H1 (cell line): ENCODE measurements around the gene CLPSL2. TPM values are rescaled to one million over a fixed set of nuclear protein-coding genes. Genes with fewer than 3 reads are reported as not detected.
A peak's percentile ranks its signal among the peaks of the same experiment; 100 is the strongest.

Experiments used
- CTCF ChIA-PET: fragments of 300-600 bp; sonication (Branson Sonifier 250); formaldehyde crosslinking; loops from one replicate; lab custom pipeline; 2021; ENCODE audit not compliant: partially characterized antibody; lab: Charles Lee
- POLR2A ChIA-PET: fragments of 300-600 bp; sonication (Branson Sonifier 250); formaldehyde crosslinking; loops from one replicate; lab custom pipeline; 2021; ENCODE audit warnings: inconsistent platforms; ENCODE audit not compliant: partially characterized antibody; lab: Charles Lee
- DNase-seq, 2 experiments: peaks; one replicate each; pipeline versions ENCODE4 v3.0.0 to v3.0.0-alpha.2; 2010 to 2022; ENCODE audit warnings: low spot score in 2 of 2, low read depth in 1 of 2, mixed read lengths in 1 of 2
- FAIRE-seq: peaks from 2 replicates; lab custom pipeline; 2011; peaks lifted over from hg19 to GRCh38; lab: Jason Lieb, UNC
- H2AFZ ChIP-seq: 2 replicates; pipeline ENCODE4 v1.8.1; 2012; ENCODE audit warnings: low read length, inconsistent platforms
- H2AK5ac ChIP-seq: 2 replicates; pipeline ENCODE4 v1.6.1; 2013; ENCODE audit warnings: low read depth, low read length
- H2BK120ac ChIP-seq: replicated peaks from 2 replicates; pipeline ENCODE3; 2013; ENCODE audit warnings: low read depth, low read length, inconsistent platforms
- H2BK12ac ChIP-seq: 2 replicates; pipeline ENCODE4 v1.6.1; 2013; ENCODE audit warnings: low read depth, low read length
- H2BK15ac ChIP-seq: 2 replicates; pipeline ENCODE4 v1.6.1; 2013; ENCODE audit warnings: low read length
- H2BK20ac ChIP-seq: 2 replicates; pipeline ENCODE4 v1.6.1; 2013; ENCODE audit warnings: low read length
- H2BK5ac ChIP-seq: 2 replicates; pipeline ENCODE4 v1.6.1; 2013; ENCODE audit warnings: low read depth, low read length
- H3K14ac ChIP-seq: 2 replicates; pipeline ENCODE4 v1.6.1; 2013; ENCODE audit warnings: inconsistent platforms; ENCODE audit not compliant: insufficient read length
- H3K18ac ChIP-seq: 2 replicates; pipeline ENCODE4 v1.6.1; 2013; ENCODE audit warnings: low read length; ENCODE audit errors: extremely low read depth
- H3K23ac ChIP-seq: 2 replicates; pipeline ENCODE4 v1.6.1; 2013; ENCODE audit warnings: inconsistent platforms; ENCODE audit not compliant: insufficient read length
- H3K23me2 ChIP-seq: 2 replicates; pipeline ENCODE4 v1.6.1; 2013; ENCODE audit warnings: low read depth, low read length
- H3K27ac ChIP-seq: 2 replicates; pipeline ENCODE4 v1.6.1; 2011; ENCODE audit warnings: low read depth, low read length, inconsistent platforms
- H3K27me3 ChIP-seq, 4 experiments: replicated peaks in 1 of 4; 1 replicate in 1 of 4; 2 replicates in 3 of 4; pipeline versions ENCODE4 v1.6.1 to v1.8.1; 2011 to 2013; ENCODE audit warnings: low read length in 3 of 4, mild to moderate bottlenecking in 3 of 4, inconsistent platforms in 2 of 4, mixed read lengths in 2 of 4, moderate library complexity in 1 of 4; ENCODE audit not compliant: control insufficient read depth in 3 of 4, insufficient read depth in 3 of 4; ENCODE audit errors: extremely low read depth in 1 of 4
- H3K36me3 ChIP-seq, 4 experiments: 2 replicates each; pipeline versions ENCODE4 v1.6.1 to v1.8.1; 2011 to 2013; ENCODE audit warnings: mild to moderate bottlenecking in 4 of 4, low read length in 3 of 4, moderate library complexity in 2 of 4, control low read depth in 1 of 4, inconsistent platforms in 1 of 4; ENCODE audit not compliant: insufficient read depth in 4 of 4, control insufficient read depth in 2 of 4
- H3K4ac ChIP-seq: replicated peaks from 2 replicates; pipeline ENCODE3; 2013; ENCODE audit warnings: low read length, low read depth, mixed read lengths, inconsistent platforms; ENCODE audit not compliant: insufficient read length
- H3K4me1 ChIP-seq, 4 experiments: replicated peaks in 1 of 4; 1 replicate in 1 of 4; 2 replicates in 3 of 4; pipeline versions ENCODE4 v1.6.1 to v1.8.1; 2011 to 2013; ENCODE audit warnings: low read length in 3 of 4, inconsistent platforms in 2 of 4, mixed read lengths in 1 of 4; ENCODE audit not compliant: insufficient read depth in 4 of 4, control insufficient read depth in 3 of 4
- H3K4me2 ChIP-seq, 2 experiments: 2 replicates each; pipeline versions ENCODE4 v1.6.1 to v1.8.1; 2011 to 2013; ENCODE audit warnings: low read depth in 2 of 2, low read length in 2 of 2, control low read depth in 1 of 2, inconsistent platforms in 1 of 2, mild to moderate bottlenecking in 1 of 2; ENCODE audit not compliant: insufficient read depth in 1 of 2
- H3K4me3 ChIP-seq, 4 experiments: fragments of 200-600, 300-600 bp in 1 of 4; sonication (generic), shearing (Covaris generic), sonication (Bioruptor Twin) in 1 of 4; 2 replicates each; pipeline versions ENCODE4 v1.5.1 to v1.8.1; 2011 to 2016; ENCODE audit warnings: low read length in 4 of 4, low read depth in 3 of 4, control low read depth in 2 of 4, inconsistent platforms in 2 of 4, mild to moderate bottlenecking in 2 of 4, mixed read lengths in 1 of 4, moderate library complexity in 1 of 4; ENCODE audit not compliant: insufficient read depth in 2 of 4; ENCODE audit errors: extremely low read depth in 1 of 4
- H3K56ac ChIP-seq: replicated peaks from 2 replicates; pipeline ENCODE3; 2013; ENCODE audit warnings: low read depth, mild to moderate bottlenecking, mixed read lengths, low read length, inconsistent platforms; ENCODE audit not compliant: insufficient read length
- H3K79me1 ChIP-seq: 2 replicates; pipeline ENCODE4 v1.6.1; 2013; ENCODE audit warnings: low read depth, low read length, control low read depth
- H3K79me2 ChIP-seq, 2 experiments: 2 replicates each; pipeline versions ENCODE4 v1.6.1 to v1.8.1; 2012 to 2013; ENCODE audit warnings: low read length in 2 of 2, mild to moderate bottlenecking in 2 of 2, inconsistent platforms in 1 of 2; ENCODE audit not compliant: insufficient read depth in 2 of 2, control insufficient read depth in 1 of 2
- H3K9ac ChIP-seq, 4 experiments: replicated peaks in 1 of 4; 1 replicate in 1 of 4; 2 replicates in 3 of 4; pipeline versions ENCODE4 v1.6.1 to v1.8.1; 2011 to 2013; ENCODE audit warnings: low read depth in 3 of 4, low read length in 3 of 4, control low read depth in 2 of 4, mild to moderate bottlenecking in 2 of 4, moderate library complexity in 2 of 4, inconsistent platforms in 1 of 4; ENCODE audit errors: extremely low read depth in 1 of 4
- H3K9me3 ChIP-seq, 2 experiments: 2 replicates each; pipeline versions ENCODE4 v1.6.1 to v1.8.1; 2012 to 2013; ENCODE audit warnings: mild to moderate bottlenecking in 2 of 2, moderate library complexity in 2 of 2, control low read depth in 1 of 2, inconsistent platforms in 1 of 2, low read depth in 1 of 2, low read length in 1 of 2, mixed read lengths in 1 of 2; ENCODE audit not compliant: insufficient read depth in 2 of 2
- H4K20me1 ChIP-seq, 2 experiments: replicated peaks in 1 of 2; 2 replicates each; pipeline versions ENCODE3 to v1.8.1; 2011 to 2013; ENCODE audit warnings: inconsistent platforms in 2 of 2, low read length in 2 of 2, mild to moderate bottlenecking in 1 of 2; ENCODE audit not compliant: insufficient read depth in 2 of 2, control insufficient read depth in 1 of 2
- H4K5ac ChIP-seq: 2 replicates; pipeline ENCODE4 v1.6.1; 2013; ENCODE audit warnings: low read length, low read depth, mixed read lengths, inconsistent platforms; ENCODE audit not compliant: insufficient read length
- H4K8ac ChIP-seq: 2 replicates; pipeline ENCODE4 v1.8.0; 2013; ENCODE audit warnings: mild to moderate bottlenecking, moderate library complexity, low read length, inconsistent platforms; ENCODE audit not compliant: insufficient read depth; ENCODE audit errors: extremely low read depth
- H4K91ac ChIP-seq: replicated peaks from 2 replicates; pipeline ENCODE3; 2013; ENCODE audit warnings: low read length, mixed read lengths, inconsistent platforms; ENCODE audit not compliant: insufficient read length
- EP300 ChIP-seq, 2 experiments: IDR thresholded peaks; 1 replicate in 1 of 2; 2 replicates in 1 of 2; pipeline ENCODE4 v1.6.1; 2011 to 2012; ENCODE audit warnings: low read depth in 2 of 2, low read length in 2 of 2, mild to moderate bottlenecking in 2 of 2, borderline replicate concordance in 1 of 2, inconsistent platforms in 1 of 2, moderate library complexity in 1 of 2
- KDM1A ChIP-seq: fragments of 200-600, 300-600 bp; sonication (generic); IDR thresholded peaks from 2 replicates; pipeline ENCODE4 v1.7.1; 2016; ENCODE audit warnings: mild to moderate bottlenecking, low read length, borderline replicate concordance
- POLR2AphosphoS5 ChIP-seq: IDR thresholded peaks from 2 replicates; pipeline ENCODE4 v1.6.1; 2011; ENCODE audit warnings: low read depth, low read length
- TAF7 ChIP-seq: optimal IDR thresholded peaks from 2 replicates; pipeline ENCODE3; 2011; ENCODE audit warnings: low read depth, mild to moderate bottlenecking, inconsistent platforms, low read length, moderate library complexity, borderline replicate concordance
- WGBS, 2 experiments: shearing (Covaris generic) in 1 of 2; methylation state at CpG; one replicate each; pipeline versions ENCODE4 v1.1.6 to v1.1.7; 2013 to 2015; ENCODE audit warnings: low lambda C conversion rate in 2 of 2, mixed read lengths in 2 of 2, inconsistent platforms in 1 of 2, low coverage in 1 of 2, missing lambda C conversion rate in 1 of 2; ENCODE audit not compliant: insufficient replicate concordance in 2 of 2, insufficient coverage in 1 of 2, insufficient read length in 1 of 2; ENCODE audit errors: extremely low coverage in 1 of 2, missing lambda C conversion rate in 1 of 2; 5-methylcytosine and 5-hydroxymethylcytosine counted together
- polyA plus RNA-seq, 7 experiments: library from polyadenylated mRNA; depleted of rRNA in 3 of 7; stranded (reverse) in 5 of 7; unstranded in 2 of 7; fragments of >200 nt in 5 of 7; fragments of 200-250 nt in 2 of 7; gene quantifications; 1 replicate in 5 of 7; 2 replicates in 1 of 7; 4 replicates in 1 of 7; pipeline versions ENCODE4 v1.2.1 to v1.2.3, GENCODE V29; 2011 to 2013; ENCODE audit warnings: missing spikeins in 2 of 7, mixed read lengths in 2 of 7
- total RNA-seq: library from RNA; stranded (reverse); fragmentation: NEBNext Ultra II Directional; extraction: Animal tissue kit (Norgen Biotek cat#: 25700); gene quantifications from 2 replicates; pipeline ENCODE4 v1.2.1, GENCODE V29; 2021

The CLPSL2 gene
- total and polyA plus RNA-seq, 2 of the 8 experiments (the other 6 are each of a cell fraction or from before 2014, with no cell fraction given), result 1.4 to 3.4 TPM

DNA sequence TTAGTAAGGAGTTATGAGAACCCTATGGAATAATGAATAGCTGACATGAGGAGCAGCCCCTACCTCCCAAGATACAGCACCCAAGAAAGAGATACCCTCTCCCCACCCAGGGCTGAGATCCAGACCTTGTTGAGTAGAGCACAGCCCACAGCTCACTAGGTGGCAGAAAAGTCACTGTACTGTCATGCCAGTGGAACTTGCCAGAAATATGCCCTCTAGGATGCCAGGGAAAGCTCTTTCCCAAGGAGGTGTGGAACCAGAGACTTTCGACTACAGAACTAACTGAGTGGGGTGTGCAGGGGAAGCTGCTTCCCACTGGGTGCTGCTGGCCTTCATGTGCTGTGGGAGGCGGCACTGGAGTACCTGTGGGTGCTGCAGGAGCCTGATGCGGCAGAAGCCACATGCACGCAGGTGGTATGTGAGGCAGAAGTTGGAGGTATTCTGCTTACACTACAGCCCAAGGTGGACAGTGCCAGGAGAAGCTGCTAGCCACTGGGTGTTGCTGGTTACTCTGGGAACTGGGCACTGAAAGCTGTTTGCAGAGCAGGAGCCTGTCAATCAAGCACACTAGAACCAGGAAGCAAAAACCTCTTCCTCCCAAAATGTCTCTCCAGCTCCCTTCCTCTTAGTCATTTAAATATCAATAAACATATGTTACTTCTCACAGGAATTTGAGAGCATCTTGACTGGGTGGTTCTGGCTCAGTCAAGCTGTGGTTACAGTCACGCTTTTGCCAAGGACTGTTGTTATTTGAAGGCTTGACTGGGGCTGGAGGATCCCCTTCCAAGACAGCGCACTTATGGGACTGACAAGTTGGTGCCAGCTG is 21.7 kb upstream of the CLPSL2 start:
- Histone ChIP-seq H2BK20ac (peak overlapping the region; percentile 91), H3K27me3 (no peaks in the 10 kb centered on the region), H3K27ac (no peak overlapping the region), H4K20me1 (no peaks in the 10 kb centered on the region), H3K79me1 (no peaks in the 10 kb centered on the region), H3K4me2 (peak overlapping the region; percentile 3 to 9; a peak in 2 of 4 replicates), H3K9ac (no peak overlapping the region), H2AFZ (no peak overlapping the region), H3K18ac (no peak overlapping the region), H2BK5ac (0 out of 2 replicates have a peak overlapping the region, but pooled peaks have one; percentile 40), H3K4me3 (no peak overlapping the region), H3K36me3 (no peaks in the 10 kb centered on the region), H3K14ac (no peak overlapping the region), H2AK5ac (no peak overlapping the region), H2BK120ac (no peak overlapping the region), H3K4ac (no peak overlapping the region), H3K56ac (no peak overlapping the region), H3K79me2 (no peaks in the 10 kb centered on the region), H3K4me1 (peaks cover 5 to 20% (median 12%) of the 10 kb centered on the region in 4 experiments), H3K23ac (no peak overlapping the region), H4K91ac (no peak overlapping the region), H3K23me2 (no peaks in the 10 kb centered on the region), H2BK12ac (peak overlapping the region; percentile 79; the same call in 1 of the 2 replicates), H4K8ac (no peak overlapping the region), H4K5ac (no peak overlapping the region), H2BK15ac (0 out of 2 replicates have a peak overlapping the region, but pooled peaks have one; percentile 55), H3K9me3 (no peaks in the 10 kb centered on the region)
- no peak for FAIRE-seq
- TF ChIP-seq EP300 (IDR thresholded peaks at IDR 0.05; ENCODE audit: borderline replicate concordance in 1 of 2, low read depth in 2 of 2, low read length in 2 of 2), result no peak
- TF ChIP-seq POLR2AphosphoS5, result no peak
- TF ChIP-seq KDM1A, result no peak
- no peak for TF ChIP-seq TAF7
- CTCF ChIA-PET, result interaction anchor here (0.6 to 10.6 kb wide), 15 partner anchors 9 to 499 kb away, joined by 3 to 137 read pairs (median 3); partner anchors contain the start of gene ARMC12
- no peak for DNase-seq
- POLR2A ChIA-PET, result interaction anchor here (0.8 to 2.9 kb wide), 6 partner anchors 9 to 34 kb away, joined by 3 to 39 read pairs (median 9); no protein-coding TSS in a partner anchor
- 91% methylated on average over 6 of the region's 6 CpGs; no CpG with 5 or more reads in 1 of the 2 experiments for WGBS, 2 experiments
